ENCODE data around the gene P2RX6.
"Not testable (repeated sequence)": the region's sequence is repeated elsewhere in the genome, so short reads cannot be mapped to it uniquely, and the experiment has no call there.

Gene P2RX6

DNA sequence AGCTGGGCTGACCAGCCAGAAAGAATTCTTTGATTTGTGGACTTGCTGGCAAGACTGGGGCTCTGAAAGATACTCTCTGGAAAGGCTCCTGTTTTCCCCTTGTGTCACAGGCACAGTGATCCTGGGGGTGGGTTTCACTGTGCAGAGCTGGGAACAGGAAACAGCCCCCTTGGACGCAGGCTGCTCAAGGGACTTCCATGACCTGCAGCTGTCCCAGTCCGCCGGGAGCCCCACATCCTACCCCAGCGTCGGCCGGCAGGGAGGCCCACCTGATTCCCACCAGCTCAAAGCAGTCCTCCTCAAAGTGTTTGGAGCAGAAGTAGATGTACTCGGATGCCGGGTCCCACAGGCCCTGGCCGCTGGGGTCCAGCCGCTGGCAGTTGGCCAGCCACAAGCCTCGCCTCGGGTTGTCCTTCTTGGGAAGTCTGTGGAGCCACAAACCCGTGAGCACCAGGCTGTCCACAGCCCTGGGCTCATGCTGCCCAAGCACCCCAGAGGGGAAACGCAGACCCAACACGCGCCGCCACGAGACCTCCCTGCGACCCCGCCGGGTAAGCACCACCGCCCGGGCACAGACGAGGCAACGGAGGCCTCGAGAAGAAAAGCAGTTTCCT, 13.9 kb upstream of the P2RX6 start:
- peak overlapping the region; percentile 99 for H3K27ac ChIP-seq
- TF ChIP-seq, protein P1, sequence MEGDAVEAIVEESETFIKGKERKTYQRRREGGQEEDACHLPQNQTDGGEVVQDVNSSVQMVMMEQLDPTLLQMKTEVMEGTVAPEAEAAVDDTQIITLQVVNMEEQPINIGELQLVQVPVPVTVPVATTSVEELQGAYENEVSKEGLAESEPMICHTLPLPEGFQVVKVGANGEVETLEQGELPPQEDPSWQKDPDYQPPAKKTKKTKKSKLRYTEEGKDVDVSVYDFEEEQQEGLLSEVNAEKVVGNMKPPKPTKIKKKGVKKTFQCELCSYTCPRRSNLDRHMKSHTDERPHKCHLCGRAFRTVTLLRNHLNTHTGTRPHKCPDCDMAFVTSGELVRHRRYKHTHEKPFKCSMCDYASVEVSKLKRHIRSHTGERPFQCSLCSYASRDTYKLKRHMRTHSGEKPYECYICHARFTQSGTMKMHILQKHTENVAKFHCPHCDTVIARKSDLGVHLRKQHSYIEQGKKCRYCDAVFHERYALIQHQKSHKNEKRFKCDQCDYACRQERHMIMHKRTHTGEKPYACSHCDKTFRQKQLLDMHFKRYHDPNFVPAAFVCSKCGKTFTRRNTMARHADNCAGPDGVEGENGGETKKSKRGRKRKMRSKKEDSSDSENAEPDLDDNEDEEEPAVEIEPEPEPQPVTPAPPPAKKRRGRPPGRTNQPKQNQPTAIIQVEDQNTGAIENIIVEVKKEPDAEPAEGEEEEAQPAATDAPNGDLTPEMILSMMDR (IDR thresholded peaks at IDR 0.05): no peak
- TF ChIP-seq ZFX (IDR thresholded peaks at IDR 0.05; ENCODE audit: borderline replicate concordance): no peak

DNA sequence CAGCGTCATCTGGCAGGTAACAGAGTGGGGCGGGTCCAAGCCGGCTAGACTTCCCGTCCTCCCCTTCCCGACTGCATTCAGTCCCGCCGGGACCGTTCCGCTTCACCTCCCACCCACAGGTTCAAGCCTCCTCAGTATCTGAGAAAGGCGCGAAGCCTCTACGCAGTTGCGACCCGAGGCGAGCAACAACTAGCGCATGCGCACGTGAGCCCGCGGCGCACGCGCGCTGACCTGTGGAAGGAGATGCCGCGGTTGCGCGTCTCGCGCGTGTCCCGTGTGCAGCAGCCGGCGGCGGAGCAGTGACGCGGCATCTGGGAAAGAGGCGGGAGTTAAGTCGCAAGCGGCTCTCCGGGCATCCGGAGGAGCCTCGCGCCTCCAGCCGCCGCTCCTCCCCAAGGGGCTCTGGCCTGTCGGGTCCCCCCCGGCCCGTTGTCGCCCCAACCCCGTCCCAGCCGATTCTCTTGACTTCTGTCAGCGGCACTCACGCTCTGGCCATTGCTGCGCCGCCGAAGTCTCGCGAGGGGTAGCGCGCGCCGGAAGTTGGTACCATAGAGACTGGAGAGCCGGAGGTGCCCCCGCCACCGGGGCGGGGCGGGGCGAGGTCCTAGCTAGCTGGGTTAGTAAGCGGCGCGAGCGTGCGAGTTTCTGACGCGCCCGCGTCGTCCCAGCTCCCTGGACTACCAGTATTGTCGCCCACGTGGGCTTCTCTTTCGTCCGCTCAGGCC, 13.2 kb upstream of the P2RX6 start, which contains the start of gene THAP7:
Gene THAP7 (minus strand): TSS at position 518 of the 725 bp plus-strand sequence. CDS start 207 bp downstream, at position 311.
- TF ChIP-seq, protein P1 (IDR thresholded peaks at IDR 0.05): no peak
- no peak for TF ChIP-seq ZFX (IDR thresholded peaks at IDR 0.05; ENCODE audit: borderline replicate concordance)
- H3K27ac ChIP-seq: peak within 1 kb of the TSS; percentile 99

DNA sequence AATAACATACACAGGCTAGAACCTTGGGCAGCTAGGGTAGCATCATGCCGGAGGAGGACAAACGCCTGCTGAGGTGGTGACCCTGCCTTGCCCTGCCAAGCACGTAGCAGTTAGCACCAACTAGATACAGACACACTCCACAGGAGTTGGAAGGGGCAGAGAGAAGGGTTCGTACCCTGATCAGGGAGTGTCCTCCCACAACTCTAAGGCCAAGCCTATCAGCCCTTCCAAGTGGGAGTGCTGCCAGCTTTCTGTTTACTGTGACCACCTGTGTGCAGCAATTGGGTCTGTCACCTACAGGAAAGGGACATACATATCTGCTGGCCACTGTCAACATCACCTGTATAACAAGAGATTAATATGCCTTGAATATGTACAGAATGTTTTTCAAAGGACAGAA, 11.2 kb upstream of the P2RX6 start:
- peak overlapping the region; percentile 99 for H3K27ac ChIP-seq
- TF ChIP-seq, protein P1 (IDR thresholded peaks at IDR 0.05): no peak

DNA sequence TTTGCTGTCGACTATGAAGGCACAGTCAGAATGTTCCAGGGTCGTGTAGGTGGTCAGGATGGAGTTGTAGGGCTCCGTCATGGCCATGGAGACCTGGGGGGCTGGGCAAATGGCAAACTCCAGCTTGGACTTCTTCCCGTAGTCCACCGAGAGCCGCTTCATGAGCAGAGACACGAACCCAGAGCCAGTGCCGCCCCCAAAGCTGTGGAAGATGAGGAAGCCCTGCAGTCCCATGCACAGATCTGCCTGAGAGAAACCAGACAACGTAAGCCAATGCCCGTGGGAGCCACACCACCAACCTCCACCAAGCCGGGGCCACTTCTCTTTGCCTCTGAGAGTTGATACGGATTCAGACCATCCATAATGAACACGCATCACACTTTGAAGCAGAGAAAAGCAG, 5.8 kb upstream of the P2RX6 start:
- not testable (repeated sequence) for H3K27ac ChIP-seq

DNA sequence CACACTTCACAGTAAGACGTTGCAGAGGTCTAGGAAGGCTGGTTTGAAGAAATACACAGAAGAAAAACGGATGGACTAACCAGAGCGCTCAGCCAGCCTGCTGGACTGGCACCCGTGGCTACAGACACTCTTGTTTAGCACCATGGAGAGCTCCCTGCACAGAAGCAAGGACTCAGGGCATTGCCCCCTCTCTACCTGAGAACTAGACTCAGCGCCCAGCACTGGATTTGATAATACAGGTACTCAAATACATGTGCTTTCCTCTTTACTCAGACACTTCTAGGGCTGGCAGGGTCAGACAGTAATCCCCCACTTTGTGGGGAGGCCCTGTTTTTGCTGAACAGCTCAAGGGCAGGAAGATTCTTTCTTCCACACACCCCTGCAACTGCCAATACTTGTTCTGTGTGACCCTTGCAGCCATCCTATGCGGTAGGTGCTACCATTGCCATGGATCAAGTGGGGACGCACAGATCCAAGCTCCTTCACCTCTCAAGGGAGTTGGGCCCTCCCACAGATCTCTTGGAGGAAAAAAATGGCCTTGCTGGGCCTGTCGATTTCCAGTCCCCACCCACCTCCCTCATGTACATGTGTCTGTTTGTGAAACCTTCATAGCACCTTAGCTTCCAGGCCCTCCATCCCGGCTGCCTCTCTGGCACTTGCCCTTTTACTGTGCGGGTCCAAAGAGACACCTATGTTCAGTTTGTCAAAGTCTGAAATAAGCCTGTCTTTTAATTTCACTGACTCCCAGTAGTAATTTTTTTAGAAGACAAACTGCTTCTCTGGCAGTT, 5.1 kb upstream of the P2RX6 start:
- TF ChIP-seq ZFX (IDR thresholded peaks at IDR 0.05; ENCODE audit: borderline replicate concordance): no peak
- TF ChIP-seq, protein P1 (IDR thresholded peaks at IDR 0.05): no peak
- H3K27ac ChIP-seq: no peak overlapping the region

DNA sequence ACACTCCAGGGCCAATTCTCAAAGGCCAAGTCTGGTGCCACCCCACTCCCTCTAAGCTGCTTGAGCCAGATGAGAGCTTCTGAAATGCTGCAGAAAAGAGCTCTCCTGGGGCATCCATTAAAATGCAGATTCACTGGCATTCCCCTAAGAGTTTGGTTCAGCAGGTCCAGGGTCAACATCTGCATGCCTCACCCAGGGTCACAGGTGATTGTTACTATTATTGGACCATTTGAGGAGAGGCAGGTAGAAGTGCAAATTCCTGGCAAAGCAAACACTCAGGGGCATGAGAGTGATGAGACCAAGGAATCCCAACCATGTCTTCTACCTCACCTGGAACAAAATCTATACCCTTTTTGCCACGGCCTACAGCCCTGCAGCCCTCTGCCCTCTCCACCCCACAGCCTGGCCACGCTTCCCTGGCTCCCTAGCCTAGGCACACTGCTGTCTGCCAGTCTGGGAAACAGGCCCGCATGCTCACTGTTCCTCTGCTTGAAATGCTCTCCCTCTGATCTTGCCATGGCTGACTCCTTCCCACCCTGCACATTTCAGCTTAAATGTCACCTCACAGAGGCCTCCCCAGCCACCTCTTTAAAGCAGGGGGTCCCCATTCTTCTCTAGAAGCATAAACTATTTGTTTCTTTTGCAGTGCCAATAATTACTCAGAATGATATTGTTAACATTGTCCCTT, 4.4 kb upstream of the P2RX6 start:
- H3K27ac ChIP-seq: no peak overlapping the region
- no peak for TF ChIP-seq ZFX (IDR thresholded peaks at IDR 0.05; ENCODE audit: borderline replicate concordance)
- TF ChIP-seq, protein P1 (IDR thresholded peaks at IDR 0.05): no peak
